Left ventricle myocardium superior (tissue), 1 donor: ENCODE results near the gene RAB31. TPM values are rescaled to one million over a fixed set of nuclear protein-coding genes. Genes with fewer than 3 reads are reported as not detected.

Source experiments
- ATAC-seq: fragments of 200-7000 bp; cut with Tn5 transposase; one replicate; pipeline ENCODE4 v1.9.1; 2020; ENCODE audit warnings: mild to moderate bottlenecking, moderate library complexity
- DNase-seq: peaks from one replicate; pipeline ENCODE4 v3.0.0-alpha.2; 2020
- intact Hi-C: fragments of 100-400 bp; cut with micrococcal nuclease; formaldehyde crosslinking; loops from one replicate; pipeline ENCODE4 v1.11.0; 2022
- total RNA-seq: library from RNA; stranded (reverse); fragmentation: NEBNext Ultra II Directional; extraction: Animal tissue kit (Norgen Biotek cat#: 25700); gene quantifications from one replicate; pipeline ENCODE4 v1.2.1, GENCODE V29; 2021
- donor health status: DM: no; HTN: yes; CAD: no; lungs with severe emphysema.

The RAB31 gene
- total RNA-seq, 1 donor from 2014 or later = 7.6 TPM

DNA sequence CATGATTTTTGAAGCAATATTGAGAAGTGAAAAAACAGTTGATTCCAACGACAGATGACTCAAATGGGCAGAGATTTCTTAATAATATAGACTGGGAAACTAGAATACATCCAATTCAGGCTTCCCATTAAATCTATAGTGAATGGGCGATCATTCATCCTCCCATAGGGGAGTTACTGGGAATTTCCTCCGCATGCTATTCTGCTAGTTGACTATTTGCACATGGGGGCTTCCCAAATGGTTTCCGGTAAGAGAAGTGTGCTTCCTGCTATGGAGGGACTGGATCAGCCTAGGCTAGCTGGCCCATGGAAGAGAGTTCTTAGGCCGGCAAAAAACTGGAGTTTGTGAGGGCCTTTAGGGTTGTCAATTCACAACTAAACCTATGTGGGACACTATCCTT, 203.1 kb downstream of the RAB31 start:
- intact Hi-C loops = no loop called here
- ATAC-seq = no peak

More for the DNA sequence above, 203.1 kb downstream of the RAB31 start:
- DNase-seq = no peak

Other genes with a start within 250 kb of the RAB31 start
- 50.3 TPM for gene RALBP1, start 232.8 kb upstream of the RAB31 start, total RNA-seq
- gene PPP4R1, start 93.7 kb upstream of the RAB31 start, total RNA-seq = 59.2 TPM
- not detected for gene TXNDC2, start 177.7 kb downstream of the RAB31 start, total RNA-seq
- gene VAPA, start 205.7 kb downstream of the RAB31 start, total RNA-seq = 205 TPM